ENCODE data around the gene CARD16. TPM values are rescaled to one million over a fixed set of nuclear protein-coding genes. Genes with fewer than 3 reads are reported as not detected.
"Not testable (repeated sequence)": the region's sequence is repeated elsewhere in the genome, so short reads cannot be mapped to it uniquely, and the experiment has no call there.

The CARD16 gene
- polyA plus RNA-seq, 2 of the 4 experiments (the other 2 are of a cell fraction): not detected

GRCh38 chr11:105069749-105070148, 24.6 kb upstream of the CARD16 start:
- H3K27ac ChIP-seq; H3K4me2 ChIP-seq; CTCF ChIA-PET; H3K4me3 ChIP-seq; FAIRE-seq; ATAC-seq; POLR2A ChIA-PET; H3K4me1 ChIP-seq; H3K9me3 ChIP-seq; DNase-seq (ENCODE audit: low read depth in 1 of 2, low spot score in 1 of 2): not testable (repeated sequence)
- 30% methylated on average over 2 of the region's 2 CpGs for WGBS (ENCODE audit: missing lambda C conversion rate)

GRCh38 chr11:105063245-105063941, 18.3 kb upstream of the CARD16 start:
- FAIRE-seq; POLR2A ChIA-PET; H3K4me1 ChIP-seq; CTCF ChIA-PET; ATAC-seq; H3K9me3 ChIP-seq; H3K4me2 ChIP-seq; DNase-seq (ENCODE audit: low read depth in 1 of 2, low spot score in 1 of 2); H3K4me3 ChIP-seq; H3K27ac ChIP-seq: not testable (repeated sequence)
- WGBS (ENCODE audit: missing lambda C conversion rate): 55% methylated on average over 9 of the region's 9 CpGs

- CTCF ChIA-PET: no interaction called here
- Histone ChIP-seq H3K4me2 (no peak overlapping the region), H3K9me3 (no peaks in the 10 kb centered on the region), H3K27ac (no peak overlapping the region), H3K4me1 (no peaks in the 10 kb centered on the region), H3K4me3 (no peak overlapping the region)
- FAIRE-seq: no peak
- ATAC-seq: no peak
- POLR2A ChIA-PET: no interaction called here
- TF ChIP-seq FOSB (CRISPR knock-in tag; IDR thresholded peaks at IDR 0.05): no peak
- no peak for TF ChIP-seq ESRRA (IDR thresholded peaks at IDR 0.05; ENCODE audit: borderline replicate concordance, low read length)
- no peak for TF ChIP-seq POLR2A (IDR thresholded peaks at IDR 0.05; ENCODE audit: low read length)
- no peak for TF ChIP-seq HDAC2 (IDR thresholded peaks at IDR 0.05)
- TF ChIP-seq PHF8 (IDR thresholded peaks at IDR 0.05; ENCODE audit: borderline replicate concordance, low read depth): no peak
- no peak for TF ChIP-seq RFX5 (IDR thresholded peaks at IDR 0.05)
- TF ChIP-seq RAD21 (conservative IDR thresholded peaks at IDR 0.05 in 1 of 2, IDR thresholded peaks at IDR 0.05 in 1 of 2): no peak
- no peak for TF ChIP-seq ZFP36 (IDR thresholded peaks at IDR 0.05; ENCODE audit: borderline replicate concordance, partially characterized antibody)
- 28% methylated on average over 4 of the region's 4 CpGs for WGBS (ENCODE audit: missing lambda C conversion rate)
- DNase-seq (ENCODE audit: low read depth in 1 of 2, low spot score in 1 of 2): no peak
Observed at GRCh38 chr11:105057432-105057831, 12.3 kb upstream of the CARD16 start.

GRCh38 chr11:105056446-105056845, 11.3 kb upstream of the CARD16 start:
- TF ChIP-seq ZC3H11A (IDR thresholded peaks at IDR 0.05) (no peak), RCOR1 (IDR thresholded peaks at IDR 0.05; ENCODE audit: low read depth, low read length) (no peak), HDAC2 (IDR thresholded peaks at IDR 0.05) (no peak), TFCP2L1 (CRISPR knock-in tag; IDR thresholded peaks at IDR 0.05) (no peak), CTCF (IDR thresholded peaks at IDR 0.05) (no peak), EP300 (IDR thresholded peaks at IDR 0.05) (no peak)
- ATAC-seq (no peak), FAIRE-seq (no peak), DNase-seq (ENCODE audit: low read depth in 1 of 2, low spot score in 1 of 2) (no peak)
- H3K4me1 ChIP-seq: no peaks in the 10 kb centered on the region
- ChIA-PET POLR2A (no interaction called here), CTCF (no interaction called here)
- H3K9me3 ChIP-seq: no peaks in the 10 kb centered on the region
- WGBS (ENCODE audit: missing lambda C conversion rate): 90% methylated on average over 1 of the region's 1 CpG
- no peak overlapping the region for H3K4me2 ChIP-seq
- no peak overlapping the region for H3K4me3 ChIP-seq
- no peak overlapping the region for H3K27ac ChIP-seq

- ChIA-PET CTCF (no interaction called here), POLR2A (no interaction called here)
- no peaks in the 10 kb centered on the region for H3K9me3 ChIP-seq
- ATAC-seq (no peak), FAIRE-seq (no peak), DNase-seq (ENCODE audit: low read depth in 1 of 2, low spot score in 1 of 2) (no peak)
- H3K4me2 ChIP-seq: no peak overlapping the region
- WGBS (ENCODE audit: missing lambda C conversion rate): 71% methylated on average over 2 of the region's 2 CpGs
- TF ChIP-seq ATOH8 (CRISPR knock-in tag; IDR thresholded peaks at IDR 0.05; ENCODE audit: low read depth): no peak
- TF ChIP-seq RCOR1 (IDR thresholded peaks at IDR 0.05; ENCODE audit: low read depth, low read length): no peak
- no peak for TF ChIP-seq HEYL (CRISPR knock-in tag; IDR thresholded peaks at IDR 0.05)
- H3K4me3 ChIP-seq: no peak overlapping the region
- H3K27ac ChIP-seq: no peak overlapping the region
- H3K4me1 ChIP-seq: no peaks in the 10 kb centered on the region
Observed at GRCh38 chr11:105054723-105055493, 9.8 kb upstream of the CARD16 start.

All from A549 (cell line).